NT2/D1 (cell line): ENCODE data around the gene ABCC4.

Source experiments
- DNase-seq: peaks from one replicate; pipeline ENCODE4 v3.0.0-alpha.2; 2011; ENCODE audit warnings: low read depth, low spot score
- H3K27me3 ChIP-seq: 2 replicates; pipeline ENCODE4 v1.6.0; 2011; ENCODE audit warnings: mild to moderate bottlenecking; ENCODE audit not compliant: insufficient read length, insufficient read depth
- H3K36me3 ChIP-seq: 2 replicates; pipeline ENCODE4 v1.6.1; 2011; ENCODE audit warnings: mild to moderate bottlenecking, low read length, mixed read lengths; ENCODE audit not compliant: insufficient read depth, insufficient read length
- H3K4me1 ChIP-seq: 2 replicates; pipeline ENCODE4 v1.5.1; 2011; ENCODE audit not compliant: insufficient read depth, insufficient read length
- H3K4me3 ChIP-seq: 2 replicates; pipeline ENCODE4 v1.5.1; 2011; ENCODE audit warnings: low read depth; ENCODE audit not compliant: insufficient read length
- H3K9ac ChIP-seq: 2 replicates; pipeline ENCODE4 v1.6.0; 2011; ENCODE audit warnings: low read depth; ENCODE audit not compliant: insufficient read length
- H3K9me3 ChIP-seq: 2 replicates; pipeline ENCODE4 v1.5.1; 2011; ENCODE audit warnings: mild to moderate bottlenecking, low read length; ENCODE audit not compliant: insufficient read depth
- SUZ12 ChIP-seq: IDR thresholded peaks from 2 replicates; pipeline ENCODE4 v1.6.1; 2011; ENCODE audit not compliant: insufficient read length, insufficient read depth; ENCODE audit errors: extremely low read depth
- YY1 ChIP-seq: IDR thresholded peaks from 2 replicates; pipeline ENCODE4 v1.6.1; 2011; ENCODE audit not compliant: insufficient read length, insufficient read depth
- ZNF274 ChIP-seq: IDR thresholded peaks from 2 replicates; pipeline ENCODE4 v1.6.1; 2011; ENCODE audit warnings: mild to moderate bottlenecking, low read depth, low read length

Gene ABCC4

DNA sequence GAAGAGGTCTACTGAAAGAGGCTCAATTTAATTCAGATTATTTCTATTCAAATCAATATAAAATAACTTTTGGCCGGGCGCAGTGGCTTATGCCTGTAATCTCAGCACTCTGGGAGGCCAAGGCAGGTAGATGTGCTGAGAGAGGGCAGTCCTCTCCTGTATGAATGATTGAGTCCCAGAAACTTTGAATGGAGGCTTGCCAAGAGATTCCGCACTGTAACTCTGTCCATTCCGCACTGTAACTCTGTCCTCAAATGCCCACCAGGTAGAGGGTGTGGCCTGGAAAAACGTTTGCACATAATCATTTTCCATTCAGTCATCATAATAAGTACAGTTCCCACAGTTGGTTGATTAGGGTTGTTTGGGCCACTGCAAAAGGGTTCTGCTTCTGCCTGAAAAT, 314.2 kb downstream of the ABCC4 start:
- DNase-seq: no peak

DNA sequence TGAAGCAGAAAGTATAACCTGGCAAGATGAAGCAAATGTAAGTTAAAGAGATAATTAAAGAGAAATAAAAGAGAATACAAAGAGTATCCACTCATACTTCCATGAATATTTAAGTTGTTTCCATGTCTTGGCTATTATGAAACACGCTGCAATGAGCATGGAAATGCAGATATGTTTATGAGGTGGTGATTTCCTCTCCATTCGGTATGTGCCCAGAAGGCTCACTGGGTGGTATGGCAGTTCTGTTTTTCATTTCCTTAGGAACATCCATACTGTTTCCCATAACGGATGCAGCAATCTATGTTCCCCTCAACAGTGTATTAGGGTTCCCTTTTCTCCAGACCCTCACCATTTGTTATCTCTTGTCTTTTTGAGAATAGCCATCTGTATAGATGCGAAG, 316.3 kb downstream of the ABCC4 start:
- H3K27me3 ChIP-seq: no peaks in the 10 kb centered on the region
- H3K36me3 ChIP-seq: no peaks in the 10 kb centered on the region
- TF ChIP-seq SUZ12: no peak
- no peak for TF ChIP-seq YY1
- TF ChIP-seq ZNF274: no peak
- no peak overlapping the region for H3K9ac ChIP-seq
- no peaks in the 10 kb centered on the region for H3K9me3 ChIP-seq
- no peak for DNase-seq
- no peak overlapping the region for H3K4me3 ChIP-seq
- no peaks in the 10 kb centered on the region for H3K4me1 ChIP-seq

More for the DNA sequence above, 314.2 kb downstream of the ABCC4 start:
- no peaks in the 10 kb centered on the region for H3K9me3 ChIP-seq
- H3K27me3 ChIP-seq: no peaks in the 10 kb centered on the region
- no peaks in the 10 kb centered on the region for H3K36me3 ChIP-seq
- no peak overlapping the region for H3K9ac ChIP-seq
- no peaks in the 10 kb centered on the region for H3K4me1 ChIP-seq
- H3K4me3 ChIP-seq: no peak overlapping the region
- TF ChIP-seq SUZ12: no peak
- TF ChIP-seq YY1: no peak
- no peak for TF ChIP-seq ZNF274

DNA sequence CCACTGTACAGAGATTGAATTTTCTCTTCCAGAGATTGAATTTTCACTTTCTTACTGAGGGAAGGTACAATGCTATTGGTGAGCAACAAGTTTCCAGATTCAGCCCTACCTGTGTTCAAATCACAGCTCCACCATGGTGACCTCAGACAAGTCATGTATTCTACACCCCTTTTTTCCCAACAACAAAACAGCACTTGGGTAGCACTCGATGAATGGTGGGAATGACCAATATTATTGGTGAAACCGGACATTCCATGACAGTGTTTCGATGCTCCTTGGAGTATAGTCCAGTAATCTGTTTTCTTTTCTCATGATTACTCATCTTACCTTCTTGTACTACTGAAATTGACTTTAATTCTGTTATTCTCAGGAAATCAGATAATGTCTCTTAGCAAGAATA, 322.7 kb downstream of the ABCC4 start:
- TF ChIP-seq SUZ12 (no peak), ZNF274 (no peak), YY1 (no peak)
- H3K36me3 ChIP-seq: no peaks in the 10 kb centered on the region
- H3K27me3 ChIP-seq: no peaks in the 10 kb centered on the region
- no peak overlapping the region for H3K4me3 ChIP-seq
- DNase-seq: no peak
- H3K4me1 ChIP-seq: no peaks in the 10 kb centered on the region
- H3K9ac ChIP-seq: no peak overlapping the region
- no peaks in the 10 kb centered on the region for H3K9me3 ChIP-seq

DNA sequence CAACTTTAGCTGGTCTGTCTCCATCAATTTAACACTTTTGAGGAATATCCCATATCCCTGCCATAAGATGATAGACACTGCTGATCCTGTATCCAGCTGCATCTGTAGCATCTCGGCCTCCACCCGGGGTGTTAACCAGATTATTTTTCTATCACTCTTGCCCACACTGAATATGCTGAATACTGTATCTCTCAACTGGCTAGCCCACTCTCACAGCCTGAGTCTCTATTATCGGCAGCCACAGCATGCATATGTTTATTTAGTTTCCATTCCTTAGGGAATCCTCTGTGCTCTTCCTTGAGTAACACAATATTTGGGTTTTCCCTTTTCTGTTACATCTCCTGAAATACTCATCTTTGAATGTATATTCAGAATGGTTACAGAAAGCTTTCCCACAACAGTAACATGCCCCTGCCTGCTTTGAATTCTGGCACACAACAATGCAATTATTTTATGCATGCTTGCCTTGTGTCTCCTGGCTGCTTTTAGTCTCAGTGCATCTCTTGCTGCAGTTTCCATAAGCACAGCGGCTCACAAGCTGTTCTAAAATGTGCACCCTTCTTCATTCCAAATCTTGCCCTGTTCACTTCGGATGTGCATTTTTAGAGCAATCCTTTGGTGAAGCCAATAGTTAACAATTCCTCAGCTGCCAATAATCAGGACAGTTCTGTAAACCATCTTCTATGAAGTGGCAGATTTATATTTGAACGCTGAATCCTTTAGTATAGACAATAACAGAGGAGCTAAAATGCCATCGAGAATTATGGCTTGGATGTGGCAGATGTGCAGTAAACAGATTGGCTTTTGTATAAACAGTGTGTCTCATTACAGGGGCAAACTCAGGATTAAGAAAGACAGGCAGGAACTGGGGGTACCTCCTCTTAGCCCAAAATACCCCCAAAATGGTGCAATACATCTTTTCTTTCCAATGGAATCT, 327.0 kb downstream of the ABCC4 start:
- Histone ChIP-seq H3K36me3 (no peaks in the 10 kb centered on the region), H3K9ac (no peak overlapping the region), H3K4me3 (no peak overlapping the region), H3K9me3 (no peaks in the 10 kb centered on the region; the same call in 1 of the 2 replicates), H3K4me1 (no peaks in the 10 kb centered on the region), H3K27me3 (no peaks in the 10 kb centered on the region)
- no peak for DNase-seq
- TF ChIP-seq YY1 (no peak), ZNF274 (no peak), SUZ12 (no peak)

DNA sequence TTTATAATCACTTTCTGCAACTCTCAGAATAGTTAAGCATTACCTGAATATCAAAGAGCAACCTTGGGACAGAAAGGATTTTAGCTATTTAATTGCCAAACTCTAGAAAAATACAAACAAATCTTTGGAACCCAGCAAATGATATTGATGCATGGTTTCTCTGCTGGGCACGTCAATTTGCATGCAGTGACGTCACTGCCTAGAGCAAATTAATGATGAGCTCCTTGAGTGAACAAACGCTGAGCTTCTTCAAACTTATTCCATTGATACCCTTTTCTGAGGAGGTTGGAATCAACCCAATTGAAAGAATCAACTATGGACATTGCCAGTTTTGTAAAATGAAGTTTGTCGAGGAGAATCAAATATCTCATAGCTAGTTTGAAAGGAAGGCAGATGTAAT, 329.0 kb downstream of the ABCC4 start:
- no peaks in the 10 kb centered on the region for H3K4me1 ChIP-seq

More for the DNA sequence above, 329.0 kb downstream of the ABCC4 start:
- Histone ChIP-seq H3K4me3 (no peak overlapping the region), H3K36me3 (no peaks in the 10 kb centered on the region), H3K27me3 (no peaks in the 10 kb centered on the region), H3K9me3 (no peaks in the 10 kb centered on the region; the same call in 1 of the 2 replicates), H3K9ac (no peak overlapping the region)
- TF ChIP-seq YY1: no peak
- TF ChIP-seq ZNF274: no peak
- no peak for TF ChIP-seq SUZ12
- no peak for DNase-seq
